Measurements from ENCODE around the gene CCL1. TPM values are rescaled to one million over a fixed set of nuclear protein-coding genes. Genes with fewer than 3 reads are reported as not detected.

CCL1 gene
- total RNA-seq, 1 donor from 2014 or later = not detected

DNA sequence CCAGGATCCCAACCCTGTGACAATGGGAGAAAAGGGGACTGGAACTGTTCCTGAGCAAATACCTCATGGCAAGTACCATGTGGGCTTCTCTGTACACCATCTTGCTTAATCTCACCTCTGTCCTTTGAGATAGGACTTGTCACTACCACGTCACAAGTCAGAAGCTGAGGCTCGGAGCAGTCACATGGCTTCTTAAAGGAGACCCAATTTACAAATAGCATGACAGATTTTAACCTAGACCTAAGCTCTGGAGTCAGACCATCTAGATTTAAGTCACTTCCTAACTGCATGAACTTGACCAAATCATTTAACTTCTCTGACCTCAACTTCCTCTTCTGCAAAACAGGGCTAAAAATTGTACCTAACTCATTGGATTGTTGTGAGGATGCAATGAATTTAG, 36.0 kb upstream of the CCL1 start:
- Histone ChIP-seq H3K27me3 (ENCODE audit: low read depth) (peaks cover 70% of the 10 kb centered on the region), H3K4me1 (no peaks in the 10 kb centered on the region), H3K9me3 (replicated peaks) (no peaks in the 10 kb centered on the region), H3K27ac (replicated peaks) (no peak overlapping the region), H3K36me3 (no peaks in the 10 kb centered on the region), H3K4me3 (no peak overlapping the region)
- intact Hi-C loops (cut with micrococcal nuclease) = no loop called here
- TF ChIP-seq, protein P1, sequence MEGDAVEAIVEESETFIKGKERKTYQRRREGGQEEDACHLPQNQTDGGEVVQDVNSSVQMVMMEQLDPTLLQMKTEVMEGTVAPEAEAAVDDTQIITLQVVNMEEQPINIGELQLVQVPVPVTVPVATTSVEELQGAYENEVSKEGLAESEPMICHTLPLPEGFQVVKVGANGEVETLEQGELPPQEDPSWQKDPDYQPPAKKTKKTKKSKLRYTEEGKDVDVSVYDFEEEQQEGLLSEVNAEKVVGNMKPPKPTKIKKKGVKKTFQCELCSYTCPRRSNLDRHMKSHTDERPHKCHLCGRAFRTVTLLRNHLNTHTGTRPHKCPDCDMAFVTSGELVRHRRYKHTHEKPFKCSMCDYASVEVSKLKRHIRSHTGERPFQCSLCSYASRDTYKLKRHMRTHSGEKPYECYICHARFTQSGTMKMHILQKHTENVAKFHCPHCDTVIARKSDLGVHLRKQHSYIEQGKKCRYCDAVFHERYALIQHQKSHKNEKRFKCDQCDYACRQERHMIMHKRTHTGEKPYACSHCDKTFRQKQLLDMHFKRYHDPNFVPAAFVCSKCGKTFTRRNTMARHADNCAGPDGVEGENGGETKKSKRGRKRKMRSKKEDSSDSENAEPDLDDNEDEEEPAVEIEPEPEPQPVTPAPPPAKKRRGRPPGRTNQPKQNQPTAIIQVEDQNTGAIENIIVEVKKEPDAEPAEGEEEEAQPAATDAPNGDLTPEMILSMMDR (IDR thresholded peaks at IDR 0.05; ENCODE audit: borderline replicate concordance) = no peak
- DNase-seq = no peak

DNA sequence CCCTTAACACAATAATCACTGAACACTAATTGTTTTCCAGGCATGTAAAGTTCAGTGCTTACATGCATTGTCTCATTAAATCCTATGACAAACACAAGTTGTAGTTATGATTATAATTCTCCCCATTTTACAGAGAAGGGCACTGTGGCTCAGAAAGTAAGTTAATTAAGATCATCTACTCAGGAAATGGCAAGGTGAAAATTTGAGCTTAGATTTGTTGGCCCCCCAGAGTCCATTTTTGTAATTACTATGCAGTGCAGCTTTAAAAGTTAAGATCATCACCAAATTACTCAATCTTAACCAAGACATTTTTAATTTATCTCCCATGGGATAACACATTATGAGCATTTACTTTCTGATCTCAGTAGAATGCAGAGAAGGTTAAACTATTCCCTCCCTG, 34.2 kb upstream of the CCL1 start:
- Histone ChIP-seq H3K36me3 (no peaks in the 10 kb centered on the region), H3K27me3 (ENCODE audit: low read depth) (peaks cover 70% of the 10 kb centered on the region), H3K27ac (replicated peaks) (no peak overlapping the region), H3K4me3 (no peak overlapping the region), H3K9me3 (replicated peaks) (no peaks in the 10 kb centered on the region), H3K4me1 (no peaks in the 10 kb centered on the region)
- TF ChIP-seq, protein P1 (IDR thresholded peaks at IDR 0.05; ENCODE audit: borderline replicate concordance) = no peak
- intact Hi-C loops (cut with micrococcal nuclease) = no loop called here
- DNase-seq = no peak

DNA sequence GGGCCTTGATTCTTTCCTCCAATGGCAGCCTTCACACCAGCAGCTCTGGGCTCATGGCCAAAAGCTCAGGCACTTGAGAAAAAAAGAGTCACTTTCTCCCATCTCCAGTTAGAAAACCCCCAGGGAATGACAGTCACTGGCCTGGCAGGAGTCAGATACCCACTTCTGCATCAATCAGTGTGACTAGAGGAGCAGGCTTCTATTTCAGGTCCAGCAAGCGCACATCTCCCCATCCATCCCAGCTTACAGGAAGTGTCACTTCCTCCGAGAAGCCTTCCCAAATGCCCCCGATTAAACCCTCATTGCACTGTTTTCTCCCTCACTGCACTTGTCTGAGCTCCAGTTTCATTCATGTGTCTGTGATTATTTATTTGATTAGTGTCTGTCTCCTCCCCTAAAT, 30.4 kb upstream of the CCL1 start:
- H3K4me3 ChIP-seq = no peak overlapping the region
- DNase-seq = no peak
- intact Hi-C loops (cut with micrococcal nuclease) = no loop called here
- no peaks in the 10 kb centered on the region for H3K36me3 ChIP-seq
- TF ChIP-seq, protein P1 (IDR thresholded peaks at IDR 0.05; ENCODE audit: borderline replicate concordance) = no peak
- H3K27ac ChIP-seq (replicated peaks) = no peak overlapping the region
- H3K27me3 ChIP-seq (ENCODE audit: low read depth) = peaks cover 64% of the 10 kb centered on the region
- no peaks in the 10 kb centered on the region for H3K4me1 ChIP-seq
- no peaks in the 10 kb centered on the region for H3K9me3 ChIP-seq (replicated peaks)

DNA sequence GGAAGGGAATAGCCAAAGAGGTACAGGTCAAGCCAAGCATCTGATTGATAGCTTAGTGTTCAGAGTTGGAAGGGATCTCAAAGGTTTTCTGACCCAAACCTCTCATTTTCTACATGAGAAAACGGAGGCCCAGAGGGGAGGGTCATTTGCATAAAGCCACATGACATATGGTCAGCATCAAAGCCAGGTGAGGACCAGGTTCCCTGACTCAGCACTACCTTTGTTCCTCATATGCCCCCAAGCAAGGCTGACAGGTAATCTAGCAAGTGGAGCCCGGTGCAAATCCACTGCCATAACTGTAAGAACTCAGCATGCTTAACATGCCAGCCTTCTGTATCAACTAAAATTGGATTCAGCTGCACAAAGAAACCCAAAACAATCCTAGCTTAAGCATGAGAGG, 28.2 kb upstream of the CCL1 start:
- H3K4me1 ChIP-seq = no peaks in the 10 kb centered on the region
- no peaks in the 10 kb centered on the region for H3K9me3 ChIP-seq (replicated peaks)
- no peak overlapping the region for H3K27ac ChIP-seq (replicated peaks)
- intact Hi-C loops (cut with micrococcal nuclease) = no loop called here
- H3K27me3 ChIP-seq (ENCODE audit: low read depth) = peaks cover 61% of the 10 kb centered on the region
- H3K36me3 ChIP-seq = no peaks in the 10 kb centered on the region
- TF ChIP-seq, protein P1 (IDR thresholded peaks at IDR 0.05; ENCODE audit: borderline replicate concordance) = no peak
- no peak overlapping the region for H3K4me3 ChIP-seq
- no peak for DNase-seq

DNA sequence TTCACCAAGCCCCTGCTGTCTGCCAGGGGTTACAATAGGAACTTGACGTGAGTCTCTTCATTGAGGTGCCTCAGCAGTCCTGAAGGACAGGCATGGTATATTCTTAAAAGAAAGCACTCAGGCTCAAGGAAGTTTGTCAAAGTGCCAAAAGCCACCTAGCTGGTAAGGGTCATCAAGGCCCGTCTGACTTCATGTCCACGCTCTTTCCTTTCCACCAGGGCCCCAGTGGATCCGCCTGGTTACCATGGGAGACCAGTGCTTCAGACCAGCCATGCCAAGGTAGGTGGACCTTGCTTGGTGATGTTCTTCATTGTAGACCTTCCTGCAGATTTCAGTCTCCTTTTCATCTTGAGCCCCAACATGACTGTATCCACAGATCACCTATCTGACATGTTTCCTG, 27.6 kb upstream of the CCL1 start:
- TF ChIP-seq, protein P1 (IDR thresholded peaks at IDR 0.05; ENCODE audit: borderline replicate concordance) = no peak
- intact Hi-C loops (cut with micrococcal nuclease) = no loop called here
- Histone ChIP-seq H3K27me3 (ENCODE audit: low read depth) (peaks cover 62% of the 10 kb centered on the region), H3K4me1 (no peaks in the 10 kb centered on the region), H3K4me3 (no peak overlapping the region), H3K36me3 (no peaks in the 10 kb centered on the region), H3K27ac (replicated peaks) (no peak overlapping the region), H3K9me3 (replicated peaks) (no peaks in the 10 kb centered on the region)
- DNase-seq = no peak
